Fibroblast of upper back skin (primary cell): Measurements from ENCODE around the gene RPS8.
"Not testable (repeated sequence)": the region's sequence is repeated elsewhere in the genome, so short reads cannot be mapped to it uniquely, and the experiment has no call there.

ENCODE experiments used
- DNase-seq: peaks from one replicate; pipeline ENCODE4 v3.0.0-alpha.2; 2013

RPS8 gene

GRCh38 chr1:44803312-44804095 lies 28.2 kb downstream of the RPS8 start:
- no peak for DNase-seq

- no peak for DNase-seq
These were observed 30.1 kb downstream of the RPS8 start for GRCh38 chr1:44805311-44806024.

GRCh38 chr1:44806025-44806703 lies 30.8 kb downstream of the RPS8 start:
- no peak for DNase-seq

GRCh38 chr1:44806704-44807363 lies 31.5 kb downstream of the RPS8 start, which contains the start of gene DYNLT4:
DYNLT4 (minus strand) TSS chr1:44807351; CDS start chr1:44806668, 683 bp downstream.
- DNase-seq: no peak

- DNase-seq: peak; percentile 99
These were observed 32.2 kb downstream of the RPS8 start for GRCh38 chr1:44807364-44808062.

- DNase-seq: peak; percentile 91
These were observed 33.0 kb downstream of the RPS8 start, which contains the start of gene BTBD19 for GRCh38 chr1:44808063-44808937. BTBD19 (plus strand) TSS chr1:44808523; CDS start chr1:44808821, 298 bp downstream.

- peak; percentile 84 for DNase-seq
These were observed 33.9 kb downstream of the RPS8 start for GRCh38 chr1:44808938-44809917.

- DNase-seq: no peak
These were observed 34.9 kb downstream of the RPS8 start for GRCh38 chr1:44810101-44810761.

- not testable (repeated sequence) for DNase-seq
These were observed 35.4 kb downstream of the RPS8 start for GRCh38 chr1:44810762-44811105.

- DNase-seq: no peak
These were observed 35.9 kb downstream of the RPS8 start for GRCh38 chr1:44811234-44811633.

- DNase-seq: no peak
These were observed 37.6 kb downstream of the RPS8 start for GRCh38 chr1:44812822-44813543.

- not testable (repeated sequence) for DNase-seq
These were observed 40.6 kb downstream of the RPS8 start for GRCh38 chr1:44815926-44816325.

- no peak for DNase-seq
These were observed 42.0 kb downstream of the RPS8 start for GRCh38 chr1:44817307-44817706.

- no peak for DNase-seq
These were observed 42.6 kb downstream of the RPS8 start for GRCh38 chr1:44817771-44818495.

- DNase-seq: no peak
These were observed 43.9 kb downstream of the RPS8 start for GRCh38 chr1:44819196-44819607.

GRCh38 chr1:44819608-44820327 lies 44.4 kb downstream of the RPS8 start:
- peak; percentile 98 for DNase-seq
